ENCODE measurements around the gene TGM1. TPM values are rescaled to one million over a fixed set of nuclear protein-coding genes. Genes with fewer than 3 reads are reported as not detected.

Gene TGM1
- total RNA-seq, 1 donor from 2014 or later: 4.9 TPM

DNA sequence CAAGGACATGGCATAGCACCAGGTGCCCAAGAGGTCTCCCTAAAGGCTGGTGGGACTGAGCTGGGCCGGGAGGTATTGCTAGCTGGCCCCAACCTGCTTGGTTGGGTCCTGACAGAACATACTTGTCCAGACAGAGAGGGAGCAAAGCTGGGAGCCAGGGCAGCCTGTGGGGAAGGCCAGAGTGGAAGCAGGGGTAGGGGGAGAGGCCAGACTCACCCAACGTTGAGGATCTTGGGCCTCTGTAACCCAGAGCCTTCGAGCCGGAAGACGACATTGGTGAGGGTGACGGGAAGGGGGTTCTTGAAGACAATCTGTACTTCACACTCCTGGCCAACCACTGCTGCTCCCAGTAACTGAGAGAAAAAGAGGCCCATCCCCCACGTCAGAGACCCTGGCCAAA is 9.0 kb downstream of the TGM1 start:
- Histone ChIP-seq H3K79me2 (ENCODE audit: low read depth) (no peaks in the 10 kb centered on the region), H2AFZ (replicated peaks) (no peak overlapping the region), H3F3A (ENCODE audit: low read depth) (no peaks in the 10 kb centered on the region), H3K4me2 (no peak overlapping the region), H3K9ac (no peak overlapping the region), H3K4me3 (no peak overlapping the region), H3K4me1 (no peaks in the 10 kb centered on the region), H3K27me3 (no peaks in the 10 kb centered on the region), H3K36me3 (no peaks in the 10 kb centered on the region), H3K9me3 (ENCODE audit: low read depth) (no peaks in the 10 kb centered on the region), H3K27ac (no peak overlapping the region), H4K20me1 (ENCODE audit: low read depth) (no peaks in the 10 kb centered on the region)
- Mint-ChIP-seq H3K4me3 (peak overlapping the region; percentile 38), H3K27ac (no peak overlapping the region), H3K9me3 (no peaks in the 10 kb centered on the region), H3K4me1 (no peaks in the 10 kb centered on the region), H3K36me3 (no peaks in the 10 kb centered on the region), H3K27me3 (ENCODE audit: insufficient read depth, low read depth) (peaks cover 4% of the 10 kb centered on the region)
- no peak for DNase-seq (ENCODE audit: low spot score)
- TF ChIP-seq, protein P1, sequence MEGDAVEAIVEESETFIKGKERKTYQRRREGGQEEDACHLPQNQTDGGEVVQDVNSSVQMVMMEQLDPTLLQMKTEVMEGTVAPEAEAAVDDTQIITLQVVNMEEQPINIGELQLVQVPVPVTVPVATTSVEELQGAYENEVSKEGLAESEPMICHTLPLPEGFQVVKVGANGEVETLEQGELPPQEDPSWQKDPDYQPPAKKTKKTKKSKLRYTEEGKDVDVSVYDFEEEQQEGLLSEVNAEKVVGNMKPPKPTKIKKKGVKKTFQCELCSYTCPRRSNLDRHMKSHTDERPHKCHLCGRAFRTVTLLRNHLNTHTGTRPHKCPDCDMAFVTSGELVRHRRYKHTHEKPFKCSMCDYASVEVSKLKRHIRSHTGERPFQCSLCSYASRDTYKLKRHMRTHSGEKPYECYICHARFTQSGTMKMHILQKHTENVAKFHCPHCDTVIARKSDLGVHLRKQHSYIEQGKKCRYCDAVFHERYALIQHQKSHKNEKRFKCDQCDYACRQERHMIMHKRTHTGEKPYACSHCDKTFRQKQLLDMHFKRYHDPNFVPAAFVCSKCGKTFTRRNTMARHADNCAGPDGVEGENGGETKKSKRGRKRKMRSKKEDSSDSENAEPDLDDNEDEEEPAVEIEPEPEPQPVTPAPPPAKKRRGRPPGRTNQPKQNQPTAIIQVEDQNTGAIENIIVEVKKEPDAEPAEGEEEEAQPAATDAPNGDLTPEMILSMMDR (IDR thresholded peaks at IDR 0.05): no peak
- TF ChIP-seq EZH2 (IDR thresholded peaks at IDR 0.05) (no peak), EZH2phosphoT487 (IDR thresholded peaks at IDR 0.05) (no peak)

DNA sequence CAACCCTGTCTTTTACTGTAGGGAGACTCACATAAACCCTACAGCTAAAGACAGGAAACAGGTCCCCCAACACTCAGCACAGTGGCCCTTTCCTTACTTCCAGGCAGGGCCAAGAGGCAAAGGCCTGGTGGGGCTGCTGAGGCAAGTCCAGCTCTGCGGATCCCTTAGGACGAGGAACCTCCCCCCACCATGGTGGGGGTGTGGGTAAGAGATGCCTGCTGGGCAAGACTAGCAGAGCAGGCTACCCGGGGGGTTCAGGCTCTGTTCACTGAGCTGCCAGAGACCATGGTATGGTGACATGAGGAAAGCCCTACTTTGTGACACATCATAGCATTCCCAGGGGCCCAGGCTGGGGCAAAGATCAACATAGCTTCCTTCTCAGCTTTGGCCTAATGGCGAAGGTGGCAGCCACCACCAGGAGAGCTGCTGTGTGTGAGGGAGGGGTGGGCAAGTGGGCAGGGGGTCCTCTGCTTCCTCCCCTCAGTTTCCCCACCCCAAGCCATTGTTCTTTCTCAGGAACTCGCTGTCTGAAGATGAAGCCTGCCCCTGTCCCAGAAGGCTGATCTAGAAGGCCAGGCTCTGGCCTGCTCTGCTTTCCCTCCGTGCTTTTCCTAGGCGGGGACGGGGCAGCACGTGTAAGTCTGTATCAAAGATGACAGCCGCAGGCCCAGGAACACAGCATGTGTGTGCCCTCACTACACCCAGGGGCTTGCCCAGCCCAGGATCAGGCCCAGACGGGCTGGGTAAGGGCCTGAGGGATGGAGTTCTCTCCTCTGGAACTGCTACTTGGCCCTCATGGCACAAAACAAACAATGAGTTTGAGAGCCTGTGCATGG is 10.5 kb downstream of the TGM1 start:
- H3K4me3 ChIP-seq: no peak overlapping the region
- no peaks in the 10 kb centered on the region for H3K4me1 Mint-ChIP-seq
- H3K4me1 ChIP-seq: no peaks in the 10 kb centered on the region
- H3K36me3 ChIP-seq: no peaks in the 10 kb centered on the region
- H2AFZ ChIP-seq (replicated peaks): no peak overlapping the region
- no peak overlapping the region for H3K27ac ChIP-seq
- no peaks in the 10 kb centered on the region for H3F3A ChIP-seq (ENCODE audit: low read depth)
- H3K9ac ChIP-seq: no peak overlapping the region
- H3K27me3 Mint-ChIP-seq (ENCODE audit: insufficient read depth, low read depth): peaks cover 4% of the 10 kb centered on the region
- H3K27ac Mint-ChIP-seq: no peak overlapping the region
- no peaks in the 10 kb centered on the region for H3K9me3 ChIP-seq (ENCODE audit: low read depth)
- TF ChIP-seq, protein P1 (IDR thresholded peaks at IDR 0.05): no peak
- TF ChIP-seq EZH2 (IDR thresholded peaks at IDR 0.05): no peak
- TF ChIP-seq EZH2phosphoT487 (IDR thresholded peaks at IDR 0.05): no peak
- no peaks in the 10 kb centered on the region for H4K20me1 ChIP-seq (ENCODE audit: low read depth)
- no peaks in the 10 kb centered on the region for H3K27me3 ChIP-seq
- no peaks in the 10 kb centered on the region for H3K79me2 ChIP-seq (ENCODE audit: low read depth)
- no peaks in the 10 kb centered on the region for H3K9me3 Mint-ChIP-seq
- no peak for DNase-seq (ENCODE audit: low spot score)
- no peak overlapping the region for H3K4me3 Mint-ChIP-seq
- no peaks in the 10 kb centered on the region for H3K36me3 Mint-ChIP-seq
- no peak overlapping the region for H3K4me2 ChIP-seq

DNA sequence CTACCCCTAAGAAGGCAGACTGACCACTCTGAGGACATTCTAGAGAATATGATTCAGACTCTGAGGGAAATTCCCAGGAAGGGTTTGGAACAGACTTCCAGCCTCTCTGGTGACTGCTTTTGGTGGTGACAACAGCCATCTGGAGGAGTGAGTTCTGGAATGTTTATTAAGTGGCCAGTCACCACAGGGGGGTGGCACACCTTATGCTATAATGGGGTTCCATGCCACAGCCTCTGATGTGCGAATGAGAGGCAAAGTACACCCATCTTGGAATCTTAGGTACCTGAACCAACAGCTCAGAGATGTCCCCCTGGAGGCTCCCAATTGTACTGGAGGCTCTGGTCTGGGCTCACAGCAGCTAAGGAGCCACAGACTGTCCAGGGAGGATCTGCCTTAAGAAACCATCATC is 11.1 kb downstream of the TGM1 start:
- Mint-ChIP-seq H3K27me3 (ENCODE audit: insufficient read depth, low read depth) (peaks cover 4% of the 10 kb centered on the region), H3K9me3 (no peaks in the 10 kb centered on the region), H3K4me3 (no peak overlapping the region), H3K27ac (no peak overlapping the region), H3K36me3 (no peaks in the 10 kb centered on the region), H3K4me1 (no peaks in the 10 kb centered on the region)
- Histone ChIP-seq H3K79me2 (ENCODE audit: low read depth) (no peaks in the 10 kb centered on the region), H3K9me3 (ENCODE audit: low read depth) (no peaks in the 10 kb centered on the region), H2AFZ (replicated peaks) (no peak overlapping the region), H3K4me3 (no peak overlapping the region), H3F3A (ENCODE audit: low read depth) (no peaks in the 10 kb centered on the region), H4K20me1 (ENCODE audit: low read depth) (no peaks in the 10 kb centered on the region), H3K27ac (no peak overlapping the region), H3K4me2 (no peak overlapping the region), H3K27me3 (no peaks in the 10 kb centered on the region), H3K36me3 (no peaks in the 10 kb centered on the region), H3K9ac (no peak overlapping the region), H3K4me1 (no peaks in the 10 kb centered on the region)
- TF ChIP-seq, protein P1 (IDR thresholded peaks at IDR 0.05): no peak
- TF ChIP-seq EZH2phosphoT487 (IDR thresholded peaks at IDR 0.05) (no peak), EZH2 (IDR thresholded peaks at IDR 0.05) (no peak)
- DNase-seq (ENCODE audit: low spot score): no peak

Data from neural progenitor cell (in vitro differentiated cells).